PC-3 (cell line): ENCODE results near the gene DNAJA3.

Experiments used
- CTCF ChIP-seq: fragments of 300-600 bp; sonication (generic); conservative IDR thresholded peaks from 2 replicates; pipeline ENCODE4 v1.5.1; 2017; ENCODE audit warnings: antibody characterized with exemption, low read depth, mild to moderate bottlenecking, low read length
- EZH2 ChIP-seq: fragments of 300-600 bp; sonication (generic); IDR thresholded peaks from one replicate; pipeline ENCODE4 v1.6.1; 2017; ENCODE audit warnings: antibody characterized with exemption, mild to moderate bottlenecking, low read length; ENCODE audit not compliant: unreplicated experiment

GRCh38 chr16:4450430-4450829, 24.8 kb downstream of the DNAJA3 start:
- TF ChIP-seq CTCF (no peak), EZH2 (no peak)
